Panc1 (cell line): ENCODE results near the gene BNIP5. TPM values are rescaled to one million over a fixed set of nuclear protein-coding genes. Genes with fewer than 3 reads are reported as not detected.

Source experiments
- ATAC-seq: fragments of 200-7000 bp; cut with Tn5 transposase; 2 replicates; pipeline ENCODE4 v1.9.1; 2020; ENCODE audit warnings: mild to moderate bottlenecking, moderate library complexity
- BruUV-seq: library from RNA; stranded (reverse); fragments of 400-500 nt; replicated peaks from 2 replicates; lab custom pipeline; 2021; lab: Mats Ljungman, UMichigan
- CTCF ChIA-PET: fragments of 300-600 bp; sonication (Branson Sonifier 250); formaldehyde crosslinking; loops from one replicate; lab custom pipeline; 2022; ENCODE audit warnings: antibody characterized with exemption; lab: Charles Lee
- POLR2A ChIA-PET: fragments of 300-600 bp; sonication (Branson Sonifier 250); formaldehyde crosslinking; loops from one replicate; lab custom pipeline; 2022; ENCODE audit warnings: antibody characterized with exemption; lab: Charles Lee
- DNase-seq: peaks from one replicate; pipeline ENCODE4 v3.0.0-alpha.2; 2010; ENCODE audit warnings: low read depth, low spot score
- H3K27ac ChIP-seq: 2 replicates; pipeline ENCODE4 v1.5.1; 2011; ENCODE audit warnings: mild to moderate bottlenecking, low read length, inconsistent platforms
- H3K27me3 ChIP-seq: fragments of 200-500 bp; sonication (Bioruptor generic); 2 replicates; pipeline ENCODE4 v1.6.0; 2014; ENCODE audit warnings: low read length, inconsistent platforms; ENCODE audit not compliant: control insufficient read depth, insufficient read depth
- H3K36me3 ChIP-seq: fragments of 200-500 bp; sonication (Bioruptor generic); 2 replicates; pipeline ENCODE4 v1.5.1; 2014; ENCODE audit warnings: inconsistent platforms, mild to moderate bottlenecking, low read length, moderate library complexity; ENCODE audit not compliant: control insufficient read depth, insufficient read depth
- H3K4me1 ChIP-seq: 2 replicates; pipeline ENCODE4 v1.5.1; 2011; ENCODE audit warnings: inconsistent platforms, mild to moderate bottlenecking, low read length, moderate library complexity; ENCODE audit not compliant: control insufficient read depth, insufficient read depth
- H3K4me3 ChIP-seq, 2 experiments: 2 replicates each; pipeline ENCODE4 v1.5.1; 2011 to 2012; ENCODE audit warnings: low read depth in 2 of 2, low read length in 2 of 2, mild to moderate bottlenecking in 2 of 2, inconsistent platforms in 1 of 2, moderate library complexity in 1 of 2
- H3K9me3 ChIP-seq: fragments of 200-500 bp; sonication (Bioruptor generic); 2 replicates; pipeline ENCODE4 v1.5.1; 2014; ENCODE audit warnings: low read depth, mild to moderate bottlenecking, inconsistent platforms, low read length, moderate library complexity; ENCODE audit not compliant: control insufficient read depth, insufficient read depth
- POLR2AphosphoS5 ChIP-seq: IDR thresholded peaks from 2 replicates; pipeline ENCODE4 v1.6.1; 2012; ENCODE audit warnings: mild to moderate bottlenecking, low read depth, low read length, moderate library complexity
- SIN3A ChIP-seq: IDR thresholded peaks from 2 replicates; pipeline ENCODE4 v1.6.1; 2012; ENCODE audit warnings: low read depth, mild to moderate bottlenecking, low read length, moderate library complexity, borderline replicate concordance; ENCODE audit not compliant: insufficient read depth
- TCF7L2 ChIP-seq: IDR thresholded peaks from 2 replicates; pipeline ENCODE4 v1.6.1; 2011; ENCODE audit warnings: mild to moderate bottlenecking, low read depth, low read length, inconsistent platforms
- in situ Hi-C: cut with HindIII; loops from 2 replicates; pipeline ENCODE4 v1.10.0; 2016; ENCODE audit warnings: low sequenced_read_pairs, low pct_unique_long_range_greater_than_20kb
- intact Hi-C: fragments of 100-400 bp; cut with micrococcal nuclease; formaldehyde crosslinking; loops from one replicate; pipeline ENCODE4 v1.10.0; 2022; ENCODE audit not compliant: unreplicated experiment
- total RNA-seq: library from RNA; stranded (reverse); gene quantifications from one replicate; pipeline ENCODE4 v1.2.1, GENCODE V29; 2021; ENCODE audit not compliant: unreplicated experiment
- TF ChIP-seq, protein P1 (sequence below), 2 experiments: IDR thresholded peaks; 2 replicates each; pipeline ENCODE4 v1.6.1; 2011 to 2012; ENCODE audit warnings: low read depth in 2 of 2, control low read depth in 1 of 2, low read length in 1 of 2, mild to moderate bottlenecking in 1 of 2, moderate library complexity in 1 of 2; ENCODE audit not compliant: insufficient read depth in 1 of 2
- TF ChIP-seq, protein P2 (sequence below): fragments of 450-650 bp; IDR thresholded peaks from 2 replicates; pipeline ENCODE4 v1.5.1; 2017; ENCODE audit warnings: mild to moderate bottlenecking

The BNIP5 gene
- total RNA-seq, 1 experiment from 2014 or later = not detected

DNA sequence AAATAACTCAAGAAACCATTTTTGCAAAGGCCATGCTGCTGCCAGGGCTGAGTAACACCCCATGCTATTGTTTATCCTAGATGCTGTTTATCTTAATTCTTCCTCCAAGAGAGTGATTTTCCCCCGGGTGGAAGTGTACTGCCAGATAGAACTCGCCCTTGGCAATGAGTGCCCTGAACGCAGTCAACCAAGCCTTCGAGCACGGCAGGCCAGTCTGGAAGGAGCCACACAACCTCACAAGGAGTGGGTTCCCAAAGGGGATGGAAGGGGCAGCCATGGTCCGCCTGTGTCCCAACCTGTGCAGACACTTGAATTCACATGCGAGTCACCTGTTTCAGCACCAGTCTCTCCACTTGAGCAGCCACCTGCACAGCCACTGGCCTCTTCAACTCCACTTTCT lies 34.9 kb downstream of the BNIP5 start:
- ATAC-seq (peak; percentile 7; the same call in 1 of the 2 replicates), DNase-seq (no peak)
- Histone ChIP-seq H3K27me3 (no peaks in the 10 kb centered on the region; the same call in 1 of the 2 replicates), H3K4me1 (no peaks in the 10 kb centered on the region), H3K9me3 (no peaks in the 10 kb centered on the region), H3K36me3 (no peaks in the 10 kb centered on the region), H3K4me3 (no peak overlapping the region), H3K27ac (no peak overlapping the region)
- TF ChIP-seq TCF7L2 (no peak), POLR2AphosphoS5 (no peak), SIN3A (no peak)
- TF ChIP-seq, protein P1, sequence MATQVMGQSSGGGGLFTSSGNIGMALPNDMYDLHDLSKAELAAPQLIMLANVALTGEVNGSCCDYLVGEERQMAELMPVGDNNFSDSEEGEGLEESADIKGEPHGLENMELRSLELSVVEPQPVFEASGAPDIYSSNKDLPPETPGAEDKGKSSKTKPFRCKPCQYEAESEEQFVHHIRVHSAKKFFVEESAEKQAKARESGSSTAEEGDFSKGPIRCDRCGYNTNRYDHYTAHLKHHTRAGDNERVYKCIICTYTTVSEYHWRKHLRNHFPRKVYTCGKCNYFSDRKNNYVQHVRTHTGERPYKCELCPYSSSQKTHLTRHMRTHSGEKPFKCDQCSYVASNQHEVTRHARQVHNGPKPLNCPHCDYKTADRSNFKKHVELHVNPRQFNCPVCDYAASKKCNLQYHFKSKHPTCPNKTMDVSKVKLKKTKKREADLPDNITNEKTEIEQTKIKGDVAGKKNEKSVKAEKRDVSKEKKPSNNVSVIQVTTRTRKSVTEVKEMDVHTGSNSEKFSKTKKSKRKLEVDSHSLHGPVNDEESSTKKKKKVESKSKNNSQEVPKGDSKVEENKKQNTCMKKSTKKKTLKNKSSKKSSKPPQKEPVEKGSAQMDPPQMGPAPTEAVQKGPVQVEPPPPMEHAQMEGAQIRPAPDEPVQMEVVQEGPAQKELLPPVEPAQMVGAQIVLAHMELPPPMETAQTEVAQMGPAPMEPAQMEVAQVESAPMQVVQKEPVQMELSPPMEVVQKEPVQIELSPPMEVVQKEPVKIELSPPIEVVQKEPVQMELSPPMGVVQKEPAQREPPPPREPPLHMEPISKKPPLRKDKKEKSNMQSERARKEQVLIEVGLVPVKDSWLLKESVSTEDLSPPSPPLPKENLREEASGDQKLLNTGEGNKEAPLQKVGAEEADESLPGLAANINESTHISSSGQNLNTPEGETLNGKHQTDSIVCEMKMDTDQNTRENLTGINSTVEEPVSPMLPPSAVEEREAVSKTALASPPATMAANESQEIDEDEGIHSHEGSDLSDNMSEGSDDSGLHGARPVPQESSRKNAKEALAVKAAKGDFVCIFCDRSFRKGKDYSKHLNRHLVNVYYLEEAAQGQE (IDR thresholded peaks at IDR 0.05; ENCODE audit: insufficient read depth in 1 of 2, low read depth in 2 of 2, low read length in 1 of 2) = no peak
- TF ChIP-seq, protein P2, sequence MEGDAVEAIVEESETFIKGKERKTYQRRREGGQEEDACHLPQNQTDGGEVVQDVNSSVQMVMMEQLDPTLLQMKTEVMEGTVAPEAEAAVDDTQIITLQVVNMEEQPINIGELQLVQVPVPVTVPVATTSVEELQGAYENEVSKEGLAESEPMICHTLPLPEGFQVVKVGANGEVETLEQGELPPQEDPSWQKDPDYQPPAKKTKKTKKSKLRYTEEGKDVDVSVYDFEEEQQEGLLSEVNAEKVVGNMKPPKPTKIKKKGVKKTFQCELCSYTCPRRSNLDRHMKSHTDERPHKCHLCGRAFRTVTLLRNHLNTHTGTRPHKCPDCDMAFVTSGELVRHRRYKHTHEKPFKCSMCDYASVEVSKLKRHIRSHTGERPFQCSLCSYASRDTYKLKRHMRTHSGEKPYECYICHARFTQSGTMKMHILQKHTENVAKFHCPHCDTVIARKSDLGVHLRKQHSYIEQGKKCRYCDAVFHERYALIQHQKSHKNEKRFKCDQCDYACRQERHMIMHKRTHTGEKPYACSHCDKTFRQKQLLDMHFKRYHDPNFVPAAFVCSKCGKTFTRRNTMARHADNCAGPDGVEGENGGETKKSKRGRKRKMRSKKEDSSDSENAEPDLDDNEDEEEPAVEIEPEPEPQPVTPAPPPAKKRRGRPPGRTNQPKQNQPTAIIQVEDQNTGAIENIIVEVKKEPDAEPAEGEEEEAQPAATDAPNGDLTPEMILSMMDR = no peak
- POLR2A ChIA-PET = no interaction called here
- CTCF ChIA-PET = interaction anchor here (0.8 to 1.2 kb wide), 5 partner anchors 10 to 118 kb away, joined by 3 to 6 read pairs (median 3); no protein-coding TSS in a partner anchor
- in situ Hi-C loops = no loop called here
- no TSS peak for BruUV-seq
- intact Hi-C loops = loop anchor here (1.0 kb wide), 1 partner anchor 59 kb away; no protein-coding TSS in a partner anchor

DNA sequence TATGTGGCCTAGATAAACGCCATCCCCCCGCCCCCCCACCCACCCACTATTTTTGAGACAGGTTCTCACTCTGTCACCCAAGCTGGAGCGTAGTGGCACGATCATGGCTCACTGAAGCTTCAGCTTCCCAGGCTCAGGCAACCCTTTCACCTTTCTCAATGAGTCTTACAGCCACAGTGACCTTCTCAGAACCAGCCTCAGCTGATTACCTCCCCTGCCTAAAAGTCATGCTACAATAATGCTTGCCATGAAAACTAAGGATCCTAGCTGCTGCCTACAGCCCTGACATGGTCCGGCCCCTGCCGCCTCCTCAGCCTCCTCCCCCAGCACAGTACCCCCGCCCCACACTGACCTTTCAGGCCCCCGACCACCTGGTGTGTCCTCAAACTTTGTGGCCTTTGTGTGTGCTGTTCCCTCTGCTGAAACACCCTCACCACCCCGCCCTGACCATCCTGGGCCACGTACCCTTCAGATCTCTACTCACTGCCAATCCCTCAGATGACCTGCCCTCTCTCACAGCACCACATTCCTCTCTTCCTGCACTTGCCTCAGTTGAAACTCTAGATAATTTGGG lies 35.5 kb downstream of the BNIP5 start:
- CTCF ChIA-PET = interaction anchor here (1.1 to 1.2 kb wide), 2 partner anchors 57 to 59 kb away, joined by 3 read pairs; no protein-coding TSS in a partner anchor
- BruUV-seq = no TSS peak
- Histone ChIP-seq H3K36me3 (no peaks in the 10 kb centered on the region), H3K4me3 (no peak overlapping the region), H3K4me1 (no peaks in the 10 kb centered on the region), H3K9me3 (no peaks in the 10 kb centered on the region), H3K27me3 (no peaks in the 10 kb centered on the region; the same call in 1 of the 2 replicates), H3K27ac (no peak overlapping the region)
- TF ChIP-seq, protein P1 (IDR thresholded peaks at IDR 0.05; ENCODE audit: insufficient read depth in 1 of 2, low read depth in 2 of 2, low read length in 1 of 2) = no peak
- TF ChIP-seq, protein P2 = no peak
- TF ChIP-seq SIN3A = no peak
- TF ChIP-seq POLR2AphosphoS5 = no peak
- no peak for TF ChIP-seq TCF7L2
- POLR2A ChIA-PET = no interaction called here
- in situ Hi-C loops (no loop called here), intact Hi-C loops (no loop called here)
- ATAC-seq (no peak), DNase-seq (no peak)
